HEK293 (cell line): ENCODE measurements around the gene ARPIN.

Experiments
- CTCF ChIA-PET: fragments of 350-600 bp; formaldehyde crosslinking; extraction: SDS; loops from one replicate; lab custom pipeline; 2021; ENCODE audit warnings: antibody characterized with exemption; lab: Yijun Ruan, JAX
- POLR2A ChIA-PET: fragments of 300-600 bp; formaldehyde crosslinking; extraction: SDS; loops from one replicate; lab custom pipeline; 2020; ENCODE audit warnings: antibody characterized with exemption, inconsistent platforms; lab: Yijun Ruan, JAX
- H3K27ac ChIP-seq: fragments of 200-500 bp; sonication (Bioruptor generic); 2 replicates; pipeline ENCODE4 v1.5.1; 2014; ENCODE audit warnings: low read depth, low read length, control low read depth, inconsistent platforms; ENCODE audit errors: extremely low read depth
- H3K36me3 ChIP-seq, 2 experiments: fragments of 200-500 bp in 1 of 2; sonication (Bioruptor generic) in 1 of 2; 1 replicate in 1 of 2; 2 replicates in 1 of 2; pipeline ENCODE4 v1.5.1; 2014 to 2017; ENCODE audit warnings: inconsistent platforms in 2 of 2, low read length in 2 of 2; ENCODE audit not compliant: control insufficient read depth in 2 of 2, insufficient read depth in 1 of 2
- H3K4me1 ChIP-seq: fragments of 200-500 bp; sonication (Bioruptor generic); 2 replicates; pipeline ENCODE4 v1.5.1; 2014; ENCODE audit warnings: mild to moderate bottlenecking, low read length, inconsistent platforms; ENCODE audit not compliant: control insufficient read depth, insufficient read depth
- H3K4me3 ChIP-seq: 2 replicates; pipeline ENCODE4 v1.5.1; 2011; ENCODE audit warnings: low read depth, mild to moderate bottlenecking, control low read depth, low read length, moderate library complexity
- H3K9me3 ChIP-seq: fragments of 200-500 bp; sonication (Bioruptor generic); 2 replicates; pipeline ENCODE4 v1.5.1; 2014; ENCODE audit warnings: low read depth, low read length, inconsistent platforms; ENCODE audit not compliant: control insufficient read depth, insufficient read depth
- BCL11B ChIP-seq: fragments of 450-650 bp; formaldehyde crosslinking; IDR thresholded peaks from 2 replicates; pipeline ENCODE4 v1.5.1; 2016; ENCODE audit warnings: low read depth, missing biosample characterization, missing genetic modification characterization
- OVOL3 ChIP-seq: fragments of 450-650 bp; formaldehyde crosslinking; IDR thresholded peaks from 2 replicates; pipeline ENCODE4 v1.5.1; 2016; ENCODE audit warnings: missing biosample characterization, missing genetic modification characterization
- PATZ1 ChIP-seq: fragments of 450-650 bp; formaldehyde crosslinking; IDR thresholded peaks from 2 replicates; pipeline ENCODE4 v1.5.1; 2016; ENCODE audit warnings: missing biosample characterization, missing genetic modification characterization
- PRDM1 ChIP-seq: fragments of 450-650 bp; formaldehyde crosslinking; IDR thresholded peaks from 2 replicates; pipeline ENCODE4; 2016; ENCODE audit warnings: missing biosample characterization, missing genetic modification characterization
- PRDM10 ChIP-seq: fragments of 450-650 bp; formaldehyde crosslinking; IDR thresholded peaks from 2 replicates; pipeline ENCODE4 v1.5.1; 2016; ENCODE audit warnings: missing biosample characterization, missing genetic modification characterization
- PRDM6 ChIP-seq: fragments of 450-650 bp; formaldehyde crosslinking; IDR thresholded peaks from 2 replicates; pipeline ENCODE4 v1.5.1; 2017; ENCODE audit warnings: missing biosample characterization, missing genetic modification characterization
- SCRT1 ChIP-seq: fragments of 450-650 bp; formaldehyde crosslinking; IDR thresholded peaks from 2 replicates; pipeline ENCODE4 v1.5.1; 2016; ENCODE audit warnings: missing biosample characterization, missing genetic modification characterization, borderline replicate concordance
- ZBTB17 ChIP-seq: fragments of 450-650 bp; formaldehyde crosslinking; IDR thresholded peaks from 2 replicates; pipeline ENCODE4 v1.5.1; 2016; ENCODE audit warnings: missing biosample characterization, missing genetic modification characterization
- ZBTB26 ChIP-seq: fragments of 450-650 bp; formaldehyde crosslinking; optimal IDR thresholded peaks from 2 replicates; pipeline ENCODE3; 2016; ENCODE audit warnings: missing biosample characterization, mild to moderate bottlenecking, missing genetic modification characterization
- ZBTB44 ChIP-seq: fragments of 450-650 bp; IDR thresholded peaks from 2 replicates; pipeline ENCODE4 v1.5.1; 2018; ENCODE audit warnings: missing biosample characterization, mild to moderate bottlenecking, missing genetic modification characterization
- ZNF121 ChIP-seq: fragments of 450-650 bp; formaldehyde crosslinking; IDR thresholded peaks from 2 replicates; pipeline ENCODE4 v1.5.1; 2016; ENCODE audit warnings: missing biosample characterization, missing genetic modification characterization
- ZNF169 ChIP-seq: fragments of 450-650 bp; formaldehyde crosslinking; IDR thresholded peaks from 2 replicates; pipeline ENCODE4 v1.5.1; 2016; ENCODE audit warnings: missing biosample characterization, missing genetic modification characterization
- ZNF214 ChIP-seq: fragments of 450-650 bp; formaldehyde crosslinking; IDR thresholded peaks from 2 replicates; pipeline ENCODE4 v1.5.1; 2017; ENCODE audit warnings: missing biosample characterization, mild to moderate bottlenecking, missing genetic modification characterization, borderline replicate concordance
- ZNF292 ChIP-seq: fragments of 450-650 bp; formaldehyde crosslinking; IDR thresholded peaks from 2 replicates; pipeline ENCODE4 v1.5.1; 2016; ENCODE audit warnings: low read depth, missing biosample characterization, missing genetic modification characterization, borderline replicate concordance
- ZNF350 ChIP-seq: fragments of 450-650 bp; formaldehyde crosslinking; IDR thresholded peaks from 2 replicates; pipeline ENCODE4 v1.5.0; 2017; ENCODE audit warnings: missing biosample characterization, mild to moderate bottlenecking, missing genetic modification characterization
- ZNF354C ChIP-seq: fragments of 450-650 bp; formaldehyde crosslinking; IDR thresholded peaks from 2 replicates; pipeline ENCODE4 v1.5.1; 2016; ENCODE audit warnings: missing biosample characterization, missing genetic modification characterization, low read depth, borderline replicate concordance
- ZNF426 ChIP-seq: fragments of 450-650 bp; formaldehyde crosslinking; IDR thresholded peaks from 2 replicates; pipeline ENCODE4 v1.5.1; 2017; ENCODE audit warnings: missing biosample characterization, missing genetic modification characterization, mild to moderate bottlenecking, inconsistent platforms, moderate library complexity
- ZNF501 ChIP-seq: fragments of 450-650 bp; formaldehyde crosslinking; IDR thresholded peaks from 2 replicates; pipeline ENCODE4 v1.5.1; 2016; ENCODE audit warnings: missing biosample characterization, missing genetic modification characterization
- ZNF629 ChIP-seq: fragments of 450-650 bp; formaldehyde crosslinking; IDR thresholded peaks from 2 replicates; pipeline ENCODE4 v1.5.1; 2017; ENCODE audit warnings: missing biosample characterization, missing genetic modification characterization
- ZNF747 ChIP-seq: fragments of 450-650 bp; formaldehyde crosslinking; IDR thresholded peaks from 2 replicates; pipeline ENCODE4 v1.5.1; 2016; ENCODE audit warnings: missing biosample characterization, missing genetic modification characterization
- ZSCAN30 ChIP-seq: fragments of 450-650 bp; IDR thresholded peaks from 2 replicates; pipeline ENCODE4 v1.5.1; 2018; ENCODE audit warnings: missing biosample characterization, mild to moderate bottlenecking, missing genetic modification characterization, moderate library complexity

Gene ARPIN

GRCh38 chr15:89860891-89861290, 51.9 kb downstream of the ARPIN start (continued):
- TF ChIP-seq PRDM6, result no peak
- no peak for TF ChIP-seq PRDM1 (tag by site-specific recombination)
- TF ChIP-seq ZNF292 (tag by site-specific recombination), result no peak
- no peak for TF ChIP-seq ZNF354C (tag by site-specific recombination)
- no peak for TF ChIP-seq ZNF350 (tag by site-specific recombination)
- no peak for TF ChIP-seq ZNF747 (tag by site-specific recombination)
- TF ChIP-seq ZBTB26, result no peak

- no peak overlapping the region for H3K4me3 ChIP-seq
- H3K36me3 ChIP-seq, result peaks cover 34 to 60% of the 10 kb centered on the region in 2 experiments
Measured at GRCh38 chr15:89860431-89860830, 52.3 kb downstream of the ARPIN start.

GRCh38 chr15:89858661-89859458, 53.9 kb downstream of the ARPIN start:
- CTCF ChIA-PET, result interaction anchor here (1.0 to 2.6 kb wide), 2 partner anchors 16 to 98 kb away, joined by 3 to 17 read pairs; no protein-coding TSS in a partner anchor
- H3K36me3 ChIP-seq, result peaks cover 29 to 56% of the 10 kb centered on the region in 2 experiments
- POLR2A ChIA-PET, result interaction anchor here (0.7 kb wide), 1 partner anchor 339 kb away, joined by 3 read pairs; no protein-coding TSS in a partner anchor
- no peaks in the 10 kb centered on the region for H3K9me3 ChIP-seq
- H3K4me1 ChIP-seq, result no peaks in the 10 kb centered on the region
- no peak overlapping the region for H3K4me3 ChIP-seq
- no peak overlapping the region for H3K27ac ChIP-seq
- no peak for TF ChIP-seq ZNF501 (tag by site-specific recombination)
- no peak for TF ChIP-seq ZBTB44
- TF ChIP-seq OVOL3 (tag by site-specific recombination), result no peak
- TF ChIP-seq ZBTB17 (tag by site-specific recombination), result no peak
- TF ChIP-seq ZNF121 (tag by site-specific recombination), result no peak
- no peak for TF ChIP-seq ZNF169 (tag by site-specific recombination)
- TF ChIP-seq PRDM1 (tag by site-specific recombination), result peak; percentile 93
- no peak for TF ChIP-seq ZNF629
- no peak for TF ChIP-seq ZSCAN30
- TF ChIP-seq PRDM10 (tag by site-specific recombination), result no peak
- TF ChIP-seq ZNF214 (tag by site-specific recombination), result no peak

More at GRCh38 chr15:89860431-89860830, 52.3 kb downstream of the ARPIN start:
- Histone ChIP-seq H3K27ac (no peak overlapping the region), H3K9me3 (no peaks in the 10 kb centered on the region), H3K4me1 (no peaks in the 10 kb centered on the region)
- POLR2A ChIA-PET, result interaction anchor here (1.5 kb wide), 1 partner anchor 33 kb away, joined by 3 read pairs; the partner anchor contains the start of gene AP3S2
- CTCF ChIA-PET, result interaction anchor here (0.7 to 2.6 kb wide), 4 partner anchors 14 to 210 kb away, joined by 3 to 17 read pairs (median 6); no protein-coding TSS in a partner anchor
- no peak for TF ChIP-seq ZNF426 (tag by site-specific recombination)
- no peak for TF ChIP-seq PATZ1
- TF ChIP-seq BCL11B, result no peak
- no peak for TF ChIP-seq SCRT1
